Measurements from ENCODE around the gene HS3ST3B1. TPM values are rescaled to one million over a fixed set of nuclear protein-coding genes. Genes with fewer than 3 reads are reported as not detected.

HS3ST3B1 gene
- total RNA-seq, 4 donors from 2014 or later, result 0.40 to 2.5 (median 1.2) TPM; not detected in 1

DNA sequence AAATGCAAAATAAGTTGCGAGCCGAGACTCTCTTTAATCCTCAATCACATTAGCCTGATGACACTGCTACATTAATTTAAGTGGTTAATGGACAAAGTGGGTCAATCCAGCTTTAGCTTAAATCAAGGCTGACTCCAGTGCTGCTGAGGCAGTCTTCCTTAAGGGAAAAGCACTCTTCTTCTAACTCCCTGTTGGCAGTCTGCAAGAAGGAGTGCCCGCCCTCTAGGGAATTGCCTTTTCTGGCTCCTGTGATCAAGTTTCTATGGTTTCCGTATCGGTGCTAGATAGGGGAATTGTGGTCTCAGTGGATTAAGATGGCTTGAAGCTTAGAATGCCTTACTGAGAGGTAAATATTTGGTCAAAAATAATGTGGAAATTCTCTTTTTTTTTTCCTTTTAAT is 41.0 kb downstream of the HS3ST3B1 start:
- 55 to 60% methylated on average over 5 of the region's 5 CpGs for WGBS, 2 donors (ENCODE audit: low coverage in 1 of 2)
- Histone ChIP-seq H3K4me3 (no peak overlapping the region), H3K9me3 (no peaks in the 10 kb centered on the region), H3K27me3 (no peaks in the 10 kb centered on the region), H3K4me1 (peaks cover 0 to 3% (median 0%) of the 10 kb centered on the region in 4 donors), H3K27ac (no peak overlapping the region), H3K36me3 (no peaks in the 10 kb centered on the region)
- in situ Hi-C loops (cut with MboI; ENCODE audit: low pct_ligation_motif_present in 1 of 4, low pct_unique_long_range_greater_than_20kb in 1 of 4, low sequenced_read_pairs in 3 of 4), result loop anchor here in 1 of 4 donors (25.0 kb wide), 1 partner anchor 95 kb away; no protein-coding TSS in a partner anchor
- TF ChIP-seq, protein P1, sequence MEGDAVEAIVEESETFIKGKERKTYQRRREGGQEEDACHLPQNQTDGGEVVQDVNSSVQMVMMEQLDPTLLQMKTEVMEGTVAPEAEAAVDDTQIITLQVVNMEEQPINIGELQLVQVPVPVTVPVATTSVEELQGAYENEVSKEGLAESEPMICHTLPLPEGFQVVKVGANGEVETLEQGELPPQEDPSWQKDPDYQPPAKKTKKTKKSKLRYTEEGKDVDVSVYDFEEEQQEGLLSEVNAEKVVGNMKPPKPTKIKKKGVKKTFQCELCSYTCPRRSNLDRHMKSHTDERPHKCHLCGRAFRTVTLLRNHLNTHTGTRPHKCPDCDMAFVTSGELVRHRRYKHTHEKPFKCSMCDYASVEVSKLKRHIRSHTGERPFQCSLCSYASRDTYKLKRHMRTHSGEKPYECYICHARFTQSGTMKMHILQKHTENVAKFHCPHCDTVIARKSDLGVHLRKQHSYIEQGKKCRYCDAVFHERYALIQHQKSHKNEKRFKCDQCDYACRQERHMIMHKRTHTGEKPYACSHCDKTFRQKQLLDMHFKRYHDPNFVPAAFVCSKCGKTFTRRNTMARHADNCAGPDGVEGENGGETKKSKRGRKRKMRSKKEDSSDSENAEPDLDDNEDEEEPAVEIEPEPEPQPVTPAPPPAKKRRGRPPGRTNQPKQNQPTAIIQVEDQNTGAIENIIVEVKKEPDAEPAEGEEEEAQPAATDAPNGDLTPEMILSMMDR (IDR thresholded peaks at IDR 0.05), result no peak
- TF ChIP-seq POLR2A (IDR thresholded peaks at IDR 0.05), result no peak
- no peak for TF ChIP-seq EP300 (IDR thresholded peaks at IDR 0.05; ENCODE audit: low read depth)
- TF ChIP-seq POLR2AphosphoS5 (IDR thresholded peaks at IDR 0.05), result no peak
- intact Hi-C loops (cut with DNase I; ENCODE audit: low total_unique reads), result no loop called here
- no peak for DNase-seq

DNA sequence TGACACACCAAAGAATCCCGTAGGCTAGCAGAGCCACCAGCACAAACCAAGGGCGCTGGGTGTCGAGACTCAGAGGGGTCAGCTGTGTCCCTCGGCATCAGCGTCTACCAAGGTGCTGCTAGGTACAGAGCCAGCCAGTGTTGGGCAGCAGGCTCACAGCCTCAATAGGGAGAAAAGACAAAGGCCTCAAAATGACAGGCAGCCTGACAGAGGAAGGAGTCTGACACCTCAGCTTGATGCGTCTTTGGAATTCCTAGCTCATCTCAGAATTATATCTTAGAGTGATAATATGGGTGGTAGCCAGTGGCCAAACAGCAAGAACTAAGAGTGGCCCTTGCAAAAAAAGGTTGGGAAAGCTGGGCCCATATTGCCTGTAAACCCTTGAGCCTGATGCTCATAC is 45.9 kb downstream of the HS3ST3B1 start:
- Histone ChIP-seq H3K27ac (no peak overlapping the region), H3K4me1 (no peaks in the 10 kb centered on the region), H3K27me3 (no peaks in the 10 kb centered on the region), H3K36me3 (no peaks in the 10 kb centered on the region), H3K9me3 (no peaks in the 10 kb centered on the region), H3K4me3 (no peak overlapping the region)
- intact Hi-C loops (cut with DNase I; ENCODE audit: low total_unique reads) (no loop called here), in situ Hi-C loops (cut with MboI; ENCODE audit: low pct_ligation_motif_present in 1 of 4, low pct_unique_long_range_greater_than_20kb in 1 of 4, low sequenced_read_pairs in 3 of 4) (loop anchor here in 1 of 4 donors (25.0 kb wide), 1 partner anchor 90 kb away; no protein-coding TSS in a partner anchor)
- TF ChIP-seq POLR2AphosphoS5 (IDR thresholded peaks at IDR 0.05) (no peak), EP300 (IDR thresholded peaks at IDR 0.05; ENCODE audit: low read depth) (no peak), POLR2A (IDR thresholded peaks at IDR 0.05) (no peak)
- TF ChIP-seq, protein P1 (IDR thresholded peaks at IDR 0.05), result no peak
- WGBS, 2 donors (ENCODE audit: low coverage in 1 of 2), result 63% methylated on average over 6 of the region's 6 CpGs; no CpG with 5 or more reads in 1 of the 2 donors
- DNase-seq, result no peak

DNA sequence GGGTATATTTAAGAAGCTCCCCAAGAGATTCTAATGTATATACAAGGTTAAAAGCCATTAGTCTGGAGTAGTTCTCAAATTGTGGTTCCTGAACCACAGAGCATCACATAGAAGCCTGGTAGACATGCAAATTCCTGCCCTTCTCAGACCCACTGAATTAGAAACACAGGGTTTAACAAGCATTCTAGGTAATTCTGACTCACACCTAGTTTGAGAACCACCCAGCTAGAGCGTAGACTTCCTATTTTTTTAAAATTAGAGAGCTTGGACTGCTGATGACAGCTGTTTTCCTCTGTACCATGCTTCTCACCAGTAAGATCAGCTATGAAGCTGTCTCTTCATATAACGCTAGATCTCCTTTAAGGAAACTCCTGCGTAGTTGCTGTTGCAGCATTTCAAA is 50.6 kb downstream of the HS3ST3B1 start:
- Histone ChIP-seq H3K27me3 (no peaks in the 10 kb centered on the region), H3K4me1 (no peaks in the 10 kb centered on the region), H3K9me3 (no peaks in the 10 kb centered on the region), H3K27ac (no peak overlapping the region), H3K4me3 (no peak overlapping the region), H3K36me3 (no peaks in the 10 kb centered on the region)
- WGBS, 2 donors (ENCODE audit: low coverage in 1 of 2), result 50 to 73% methylated on average over 1 to 3 of the region's 3 CpGs
- DNase-seq, result no peak
- TF ChIP-seq, protein P1 (IDR thresholded peaks at IDR 0.05), result no peak
- TF ChIP-seq POLR2AphosphoS5 (IDR thresholded peaks at IDR 0.05), result no peak
- no peak for TF ChIP-seq EP300 (IDR thresholded peaks at IDR 0.05; ENCODE audit: low read depth)
- no peak for TF ChIP-seq POLR2A (IDR thresholded peaks at IDR 0.05)
- in situ Hi-C loops (cut with MboI; ENCODE audit: low pct_ligation_motif_present in 1 of 4, low pct_unique_long_range_greater_than_20kb in 1 of 4, low sequenced_read_pairs in 3 of 4) (no loop called here), intact Hi-C loops (cut with DNase I; ENCODE audit: low total_unique reads) (no loop called here)

DNA sequence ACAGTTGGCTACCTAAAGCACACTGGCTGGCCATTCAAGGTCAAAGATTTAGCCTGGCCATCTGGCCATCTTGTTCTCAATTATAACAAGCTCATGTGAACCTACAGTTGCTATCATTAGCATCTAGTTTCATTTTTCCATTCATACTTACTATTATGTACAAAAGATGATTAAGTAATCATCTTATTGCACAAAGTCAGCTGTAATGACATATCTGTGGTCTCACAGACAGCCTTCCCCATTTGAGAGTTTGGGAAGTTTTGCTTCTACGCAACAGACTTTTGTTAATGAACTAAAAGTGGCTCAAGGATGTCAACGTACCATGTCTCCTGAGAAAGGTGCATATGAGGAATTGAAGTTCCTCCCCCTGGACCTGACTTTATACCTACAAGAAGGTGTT is 51.3 kb downstream of the HS3ST3B1 start:
- TF ChIP-seq EP300 (IDR thresholded peaks at IDR 0.05; ENCODE audit: low read depth) (no peak), POLR2A (IDR thresholded peaks at IDR 0.05) (no peak)
- TF ChIP-seq, protein P1 (IDR thresholded peaks at IDR 0.05), result no peak
- no peaks in the 10 kb centered on the region for H3K4me1 ChIP-seq
- DNase-seq, result no peak
- no peaks in the 10 kb centered on the region for H3K36me3 ChIP-seq
- WGBS, 2 donors (ENCODE audit: low coverage in 1 of 2), result 40 to 78% methylated on average over 1 to 2 of the region's 2 CpGs
- no peak overlapping the region for H3K4me3 ChIP-seq
- no peaks in the 10 kb centered on the region for H3K27me3 ChIP-seq
- in situ Hi-C loops (cut with MboI; ENCODE audit: low pct_ligation_motif_present in 1 of 4, low pct_unique_long_range_greater_than_20kb in 1 of 4, low sequenced_read_pairs in 3 of 4) (no loop called here), intact Hi-C loops (cut with DNase I; ENCODE audit: low total_unique reads) (no loop called here)
- H3K9me3 ChIP-seq, result no peaks in the 10 kb centered on the region
- H3K27ac ChIP-seq, result peak overlapping the region in 1 of 4 donors; percentile 41

All from transverse colon (tissue), 4 donors.